ENCODE data around the gene ZNF740. TPM values are rescaled to one million over a fixed set of nuclear protein-coding genes. Genes with fewer than 3 reads are reported as not detected.

Gene ZNF740
- total RNA-seq, 2 donors from 2014 or later = 5.9 to 7.4 TPM

DNA sequence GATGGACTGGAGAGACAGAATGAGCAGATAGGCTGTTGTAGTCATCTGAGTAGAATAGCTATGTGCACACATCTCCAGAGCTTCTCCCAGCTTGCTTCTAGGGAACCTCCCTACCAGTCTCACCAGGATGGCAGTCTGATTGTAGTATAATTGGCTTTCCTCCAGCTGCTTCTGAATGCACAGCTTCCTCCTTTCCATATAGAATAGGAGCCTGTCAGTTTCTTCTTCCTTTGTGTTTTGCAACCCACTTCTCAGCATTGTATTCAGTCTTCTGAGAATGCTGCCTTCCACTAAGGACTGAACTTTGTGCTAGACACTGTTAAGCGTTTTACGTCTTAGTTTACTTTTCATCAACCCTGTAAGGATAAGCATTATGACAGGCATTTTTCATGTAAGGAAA is 2.4 kb downstream of the ZNF740 start:
- Histone ChIP-seq H3K27me3 (no peaks in the 10 kb centered on the region), H3K27ac (no peak overlapping the region), H3K4me1 (peaks cover 0 to 44% of the 10 kb centered on the region in 2 donors), H3K36me3 (peaks cover 59% of the 10 kb centered on the region), H3K9me3 (no peaks in the 10 kb centered on the region), H3K4me3 (no peak overlapping the region)
- TF ChIP-seq, protein P1, sequence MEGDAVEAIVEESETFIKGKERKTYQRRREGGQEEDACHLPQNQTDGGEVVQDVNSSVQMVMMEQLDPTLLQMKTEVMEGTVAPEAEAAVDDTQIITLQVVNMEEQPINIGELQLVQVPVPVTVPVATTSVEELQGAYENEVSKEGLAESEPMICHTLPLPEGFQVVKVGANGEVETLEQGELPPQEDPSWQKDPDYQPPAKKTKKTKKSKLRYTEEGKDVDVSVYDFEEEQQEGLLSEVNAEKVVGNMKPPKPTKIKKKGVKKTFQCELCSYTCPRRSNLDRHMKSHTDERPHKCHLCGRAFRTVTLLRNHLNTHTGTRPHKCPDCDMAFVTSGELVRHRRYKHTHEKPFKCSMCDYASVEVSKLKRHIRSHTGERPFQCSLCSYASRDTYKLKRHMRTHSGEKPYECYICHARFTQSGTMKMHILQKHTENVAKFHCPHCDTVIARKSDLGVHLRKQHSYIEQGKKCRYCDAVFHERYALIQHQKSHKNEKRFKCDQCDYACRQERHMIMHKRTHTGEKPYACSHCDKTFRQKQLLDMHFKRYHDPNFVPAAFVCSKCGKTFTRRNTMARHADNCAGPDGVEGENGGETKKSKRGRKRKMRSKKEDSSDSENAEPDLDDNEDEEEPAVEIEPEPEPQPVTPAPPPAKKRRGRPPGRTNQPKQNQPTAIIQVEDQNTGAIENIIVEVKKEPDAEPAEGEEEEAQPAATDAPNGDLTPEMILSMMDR (IDR thresholded peaks at IDR 0.05) = no peak
- DNase-seq (ENCODE audit: low spot score) = no peak

DNA sequence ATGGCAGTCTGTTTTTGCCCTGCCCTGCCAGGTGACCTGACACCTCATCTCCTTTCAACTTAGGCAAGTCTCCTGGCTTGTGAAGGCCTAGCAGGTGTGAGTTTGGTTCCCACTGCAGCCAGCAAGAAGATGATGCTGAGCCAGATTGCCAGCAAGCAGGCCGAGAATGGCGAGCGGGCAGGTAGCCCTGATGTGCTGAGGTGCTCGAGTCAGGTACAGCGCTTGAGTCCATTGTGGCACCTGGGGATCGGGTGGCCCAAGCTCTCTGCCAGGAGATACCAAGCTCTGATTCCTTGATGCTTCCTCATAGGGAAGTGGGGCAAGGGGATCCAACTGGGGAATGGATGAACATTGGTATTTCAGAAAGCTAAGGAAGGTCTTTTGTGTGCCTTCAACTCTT is 4.3 kb downstream of the ZNF740 start:
- H3K4me1 ChIP-seq = peaks cover 0 to 36% of the 10 kb centered on the region in 2 donors
- peaks cover 68% of the 10 kb centered on the region for H3K36me3 ChIP-seq

GRCh38 chr12:53185582-53186153 is 5.1 kb downstream of the ZNF740 start:
- H3K9me3 ChIP-seq = no peaks in the 10 kb centered on the region
- H3K27me3 ChIP-seq = no peaks in the 10 kb centered on the region
- TF ChIP-seq, protein P1 (IDR thresholded peaks at IDR 0.05) = no peak
- no peak overlapping the region for H3K4me3 ChIP-seq
- H3K27ac ChIP-seq = no peak overlapping the region
- peaks cover 68% of the 10 kb centered on the region for H3K36me3 ChIP-seq
- DNase-seq (ENCODE audit: low spot score) = no peak
- peaks cover 0 to 34% of the 10 kb centered on the region in 2 donors for H3K4me1 ChIP-seq

More for the DNA sequence above, 4.3 kb downstream of the ZNF740 start:
- H3K27me3 ChIP-seq = no peaks in the 10 kb centered on the region
- no peak overlapping the region for H3K4me3 ChIP-seq
- H3K9me3 ChIP-seq = no peaks in the 10 kb centered on the region
- DNase-seq (ENCODE audit: low spot score) = no peak
- TF ChIP-seq, protein P1 (IDR thresholded peaks at IDR 0.05) = no peak
- no peak overlapping the region for H3K27ac ChIP-seq

GRCh38 chr12:53186745-53187144 is 6.2 kb downstream of the ZNF740 start:
- Histone ChIP-seq H3K27ac (no peak overlapping the region), H3K36me3 (peaks cover 68% of the 10 kb centered on the region), H3K4me1 (peaks cover 0 to 28% of the 10 kb centered on the region in 2 donors), H3K9me3 (no peaks in the 10 kb centered on the region), H3K27me3 (no peaks in the 10 kb centered on the region), H3K4me3 (no peak overlapping the region)
- DNase-seq (ENCODE audit: low spot score) = no peak
- TF ChIP-seq, protein P1 (IDR thresholded peaks at IDR 0.05) = no peak

DNA sequence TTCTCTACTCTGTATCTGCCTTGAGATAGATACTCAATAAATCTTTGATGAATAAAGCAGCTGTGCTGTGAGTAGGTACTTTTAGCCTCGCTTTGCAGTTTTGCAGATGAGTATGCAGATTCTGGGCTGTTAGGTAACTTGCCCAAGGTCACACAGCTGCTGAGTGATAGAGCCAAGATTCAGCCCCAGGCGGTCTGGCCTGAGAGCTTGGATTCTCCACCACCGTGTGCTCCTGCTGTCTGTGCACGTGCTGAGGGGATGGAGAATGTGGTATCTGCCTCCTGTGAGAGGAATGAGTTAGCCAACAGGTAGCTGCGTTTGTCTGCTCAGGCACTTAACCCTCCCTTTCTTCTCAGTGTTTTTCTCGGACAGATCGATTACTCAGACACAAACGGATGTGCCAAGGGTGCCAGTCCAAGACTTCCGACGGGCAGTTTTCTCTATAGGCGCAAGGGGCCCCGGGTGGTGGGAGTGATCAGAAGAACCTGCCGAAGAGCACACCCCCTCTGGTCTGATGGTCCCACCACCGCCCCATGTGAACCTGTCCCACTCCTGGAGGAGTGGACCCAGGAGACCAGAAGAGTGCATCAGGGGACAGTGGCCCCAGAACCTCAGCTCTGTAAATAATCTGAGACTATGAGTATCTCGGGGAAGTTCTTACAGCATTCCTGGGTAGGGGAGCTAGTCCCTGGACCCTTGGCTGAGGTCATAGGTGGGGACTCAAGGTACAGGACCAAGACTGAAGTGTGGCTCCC is 6.8 kb downstream of the ZNF740 start:
- H3K36me3 ChIP-seq = peaks cover 62% of the 10 kb centered on the region
- DNase-seq (ENCODE audit: low spot score) = no peak
- no peaks in the 10 kb centered on the region for H3K27me3 ChIP-seq
- TF ChIP-seq, protein P1 (IDR thresholded peaks at IDR 0.05) = no peak
- no peaks in the 10 kb centered on the region for H3K9me3 ChIP-seq
- H3K4me1 ChIP-seq = peaks cover 0 to 22% of the 10 kb centered on the region in 2 donors
- no peak overlapping the region for H3K27ac ChIP-seq
- H3K4me3 ChIP-seq = no peak overlapping the region
